ENCODE measurements around the gene BCL2A1. TPM values are rescaled to one million over a fixed set of nuclear protein-coding genes. Genes with fewer than 3 reads are reported as not detected.

The BCL2A1 gene
- total and polyA plus RNA-seq, 2 donors (not counting 1 experiment from before 2014, with no cell fraction given): 33.8 to 49.2 TPM

GRCh38 chr15:80007532-80007931, 36.5 kb upstream of the BCL2A1 start:
- no peaks in the 10 kb centered on the region for H3K27me3 Mint-ChIP-seq
- ATAC-seq (ENCODE audit: low read depth): no peak
- Histone ChIP-seq H3K4me3 (ENCODE audit: control extremely low read depth in 1 of 5, extremely low read depth in 1 of 5, insufficient read depth in 1 of 5, low read depth in 2 of 5, low read length in 4 of 5) (no peak overlapping the region), H3K27ac (ENCODE audit: low read length in 2 of 2) (peak overlapping the region in 1 of 2 donors; percentile 48), H3K9me3 (ENCODE audit: control extremely low read depth in 1 of 3, control insufficient read depth in 2 of 3, insufficient read depth in 1 of 3, low read length in 2 of 3) (peaks cover 0 to 7% (median 0%) of the 10 kb centered on the region in 3 donors), H3K79me2 (ENCODE audit: control insufficient read depth, insufficient read depth, low read length) (peaks cover 14% of the 10 kb centered on the region), H3K27me3 (replicated peaks in 1 of 4; ENCODE audit: control extremely low read depth in 1 of 4, control insufficient read depth in 3 of 4, insufficient read depth in 4 of 4, low read length in 3 of 4) (no peaks in the 10 kb centered on the region), H3K36me3 (replicated peaks in 1 of 2; ENCODE audit: control extremely low read depth in 1 of 2, control insufficient read depth in 1 of 2, extremely low read depth in 1 of 2, insufficient read depth in 2 of 2, low read length in 1 of 2) (no peaks in the 10 kb centered on the region), H3K9ac (ENCODE audit: low read length) (no peak overlapping the region), H3K4me1 (ENCODE audit: control insufficient read depth in 2 of 2, insufficient read depth in 2 of 2, low read length in 2 of 2) (peaks cover 36 to 41% of the 10 kb centered on the region in 2 donors), H4K20me1 (ENCODE audit: control insufficient read depth, insufficient read depth, low read length, poor library complexity, severe bottlenecking) (no peaks in the 10 kb centered on the region), H2AFZ (ENCODE audit: insufficient read depth, low read depth, low read length, poor library complexity, severe bottlenecking) (no peak overlapping the region), H3K4me2 (replicated peaks; ENCODE audit: low read depth, low read length, poor library complexity, severe bottlenecking) (no peak overlapping the region)
- ChIA-PET POLR2A (interaction anchor here (1.2 kb wide), 1 partner anchor 9 kb away, joined by 9 read pairs; no protein-coding TSS in a partner anchor), CTCF (interaction anchor here (0.6 to 1.0 kb wide), 2 partner anchors 25 to 53 kb away, joined by 3 to 5 read pairs; no protein-coding TSS in a partner anchor)
- intact Hi-C loops (cut with micrococcal nuclease): no loop called here
- no peak for DNase-seq
- H3K4me1 Mint-ChIP-seq: peaks cover 52% of the 10 kb centered on the region
- H3K4me3 Mint-ChIP-seq: no peak overlapping the region
- WGBS (ENCODE audit: insufficient coverage): 80% methylated on average over 1 of the region's 5 CpGs
- TF ChIP-seq EZH2 (IDR thresholded peaks at IDR 0.05; ENCODE audit: borderline replicate concordance, insufficient read depth, low read depth, low read length, poor library complexity, severe bottlenecking): no peak
- TF ChIP-seq CTCF (IDR thresholded peaks at IDR 0.05): no peak
- H3K9me3 Mint-ChIP-seq (ENCODE audit: insufficient read depth): no peaks in the 10 kb centered on the region
- peak overlapping the region; percentile 66 for H3K27ac Mint-ChIP-seq

DNA sequence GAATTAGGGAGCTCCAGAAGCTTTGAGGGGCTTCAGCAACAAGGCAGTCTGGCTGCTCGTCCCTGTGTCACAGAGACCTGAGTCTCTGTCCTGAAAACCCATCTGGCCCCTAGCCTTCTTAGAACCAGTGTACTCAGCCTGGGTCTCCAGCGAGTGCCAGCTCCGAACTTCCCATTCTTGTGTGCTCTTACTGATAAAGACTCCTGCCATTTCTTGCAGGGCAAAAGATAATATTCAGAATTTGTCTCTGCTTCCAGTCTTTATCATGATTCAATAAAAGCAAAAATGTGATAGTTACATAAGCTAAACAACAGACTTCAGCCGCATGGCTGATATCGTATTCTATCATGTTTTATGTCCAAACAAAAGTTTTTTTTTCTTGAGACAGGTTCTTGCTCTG, 36.0 kb upstream of the BCL2A1 start:
- Histone ChIP-seq H4K20me1 (ENCODE audit: control insufficient read depth, insufficient read depth, low read length, poor library complexity, severe bottlenecking) (no peaks in the 10 kb centered on the region), H3K36me3 (replicated peaks in 1 of 2; ENCODE audit: control extremely low read depth in 1 of 2, control insufficient read depth in 1 of 2, extremely low read depth in 1 of 2, insufficient read depth in 2 of 2, low read length in 1 of 2) (no peaks in the 10 kb centered on the region), H2AFZ (ENCODE audit: insufficient read depth, low read depth, low read length, poor library complexity, severe bottlenecking) (no peak overlapping the region), H3K9me3 (ENCODE audit: control extremely low read depth in 1 of 3, control insufficient read depth in 2 of 3, insufficient read depth in 1 of 3, low read length in 2 of 3) (peaks cover 0 to 7% (median 0%) of the 10 kb centered on the region in 3 donors), H3K27ac (ENCODE audit: low read length in 2 of 2) (peak overlapping the region in 1 of 2 donors; percentile 36), H3K79me2 (ENCODE audit: control insufficient read depth, insufficient read depth, low read length) (peaks cover 13% of the 10 kb centered on the region), H3K27me3 (replicated peaks in 1 of 4; ENCODE audit: control extremely low read depth in 1 of 4, control insufficient read depth in 3 of 4, insufficient read depth in 4 of 4, low read length in 3 of 4) (no peaks in the 10 kb centered on the region), H3K9ac (ENCODE audit: low read length) (no peak overlapping the region), H3K4me2 (replicated peaks; ENCODE audit: low read depth, low read length, poor library complexity, severe bottlenecking) (no peak overlapping the region), H3K4me3 (ENCODE audit: control extremely low read depth in 1 of 5, extremely low read depth in 1 of 5, insufficient read depth in 1 of 5, low read depth in 2 of 5, low read length in 4 of 5) (no peak overlapping the region), H3K4me1 (ENCODE audit: control insufficient read depth in 2 of 2, insufficient read depth in 2 of 2, low read length in 2 of 2) (peaks cover 32 to 36% of the 10 kb centered on the region in 2 donors)
- WGBS (ENCODE audit: insufficient coverage): 92% methylated on average over 5 of the region's 5 CpGs
- ChIA-PET POLR2A (interaction anchor here (1.2 kb wide), 1 partner anchor 10 kb away, joined by 9 read pairs; no protein-coding TSS in a partner anchor), CTCF (interaction anchor here (1.0 kb wide), 1 partner anchor 54 kb away, joined by 3 read pairs; no protein-coding TSS in a partner anchor)
- DNase-seq (no peak), ATAC-seq (ENCODE audit: low read depth) (no peak)
- Mint-ChIP-seq H3K27ac (peak overlapping the region; percentile 66), H3K9me3 (ENCODE audit: insufficient read depth) (no peaks in the 10 kb centered on the region), H3K4me3 (no peak overlapping the region), H3K4me1 (peaks cover 46% of the 10 kb centered on the region), H3K27me3 (no peaks in the 10 kb centered on the region)
- TF ChIP-seq EZH2 (IDR thresholded peaks at IDR 0.05; ENCODE audit: borderline replicate concordance, insufficient read depth, low read depth, low read length, poor library complexity, severe bottlenecking): no peak
- no peak for TF ChIP-seq CTCF (IDR thresholded peaks at IDR 0.05)
- intact Hi-C loops (cut with micrococcal nuclease): no loop called here

Measured in B cell (primary cell).